ENCODE data around the gene VPS52. TPM values are rescaled to one million over a fixed set of nuclear protein-coding genes. Genes with fewer than 3 reads are reported as not detected.

VPS52 gene
- total and polyA plus RNA-seq, 9 of the 15 experiments (the other 6 are each of a cell fraction or from before 2014, with no cell fraction given): 24.4 to 103 (median 40.2) TPM

- Histone ChIP-seq H3K27me3 (ENCODE audit: control insufficient read depth in 2 of 2, insufficient read depth in 2 of 2, low read length in 2 of 2) (peaks cover 0 to 2% of the 10 kb centered on the region in 2 experiments; a peak in 2 of 5 replicates), H3K4me3 (no peak overlapping the region), H3K4me1 (replicated peaks in 1 of 2; ENCODE audit: control insufficient read depth in 2 of 2, insufficient read depth in 2 of 2, low read length in 2 of 2) (peaks cover 4 to 39% of the 10 kb centered on the region in 2 experiments; a peak in 2 of 5 replicates), H2AFZ (ENCODE audit: low read depth, low read length) (no peak overlapping the region), H3K9me1 (ENCODE audit: control insufficient read depth, insufficient read depth, low read length) (no peaks in the 10 kb centered on the region), H3K9ac (ENCODE audit: insufficient read depth in 1 of 2, low read depth in 2 of 2, low read length in 2 of 2) (peak overlapping the region in 1 of 2 experiments; percentile 69; a peak in 2 of 4 replicates), H3K27ac (ENCODE audit: extremely low read depth, low read depth, low read length) (no peak overlapping the region), H3K9me3 (replicated peaks; ENCODE audit: control insufficient read depth, insufficient read depth, low read depth, low read length) (no peaks in the 10 kb centered on the region), H3K36me3 (ENCODE audit: control insufficient read depth, insufficient read depth, low read length) (peaks cover 28% of the 10 kb centered on the region; the same call in 2 of the 3 replicates), H4K20me1 (replicated peaks; ENCODE audit: control insufficient read depth, insufficient read depth, low read length) (no peaks in the 10 kb centered on the region), H3K4me2 (ENCODE audit: insufficient read depth, low read length) (no peak overlapping the region), H3K79me2 (ENCODE audit: control insufficient read depth, insufficient read depth, low read length) (peaks cover 11% of the 10 kb centered on the region)
- WGBS (ENCODE audit: insufficient coverage, low coverage, missing lambda C conversion rate): 56% methylated on average over 6 of the region's 6 CpGs
- ATAC-seq: no peak
- no peak for FAIRE-seq
- ChIA-PET CTCF (ENCODE audit: low intra/inter-chr PET ratio) (no interaction called here), POLR2A (interaction anchor here (0.6 to 1.2 kb wide), 4 partner anchors 20 to 72 kb away, joined by 3 to 4 read pairs (median 4); no protein-coding TSS in a partner anchor)
- no peak for DNase-seq (ENCODE audit: extremely low read depth in 1 of 4, low spot score in 3 of 4)
- intact Hi-C loops (cut with micrococcal nuclease): no loop called here
- no TSS peak for BruUV-seq (replicated peaks)
- in situ Hi-C loops (cut with MboI): no loop called here
- 0 out of 2 replicates have a peak, but pooled peaks have one; percentile 58 for TF ChIP-seq POLR2A (conservative IDR thresholded peaks at IDR 0.05)
- TF ChIP-seq POLR2G (IDR thresholded peaks at IDR 0.05; ENCODE audit: low read depth, low read length): no peak
- TF ChIP-seq POLR2AphosphoS5 (IDR thresholded peaks at IDR 0.05; ENCODE audit: control insufficient read depth, insufficient read depth, low read depth, low read length): 0 out of 2 replicates have a peak, but pooled peaks have one; percentile 14
Observed at GRCh38 chr6:33212857-33213165, 58.9 kb downstream of the VPS52 start.

GRCh38 chr6:33211666-33212422, 59.8 kb downstream of the VPS52 start:
- Histone ChIP-seq H4K20me1 (replicated peaks; ENCODE audit: control insufficient read depth, insufficient read depth, low read length) (no peaks in the 10 kb centered on the region), H2AFZ (ENCODE audit: low read depth, low read length) (no peak overlapping the region), H3K9me1 (ENCODE audit: control insufficient read depth, insufficient read depth, low read length) (no peaks in the 10 kb centered on the region), H3K79me2 (ENCODE audit: control insufficient read depth, insufficient read depth, low read length) (peaks cover 17% of the 10 kb centered on the region), H3K27ac (ENCODE audit: extremely low read depth, low read depth, low read length) (no peak overlapping the region), H3K4me1 (replicated peaks in 1 of 2; ENCODE audit: control insufficient read depth in 2 of 2, insufficient read depth in 2 of 2, low read length in 2 of 2) (peaks cover 5 to 48% of the 10 kb centered on the region in 2 experiments; a peak in 4 of 5 replicates), H3K36me3 (ENCODE audit: control insufficient read depth, insufficient read depth, low read length) (peaks cover 28% of the 10 kb centered on the region; the same call in 2 of the 3 replicates), H3K9ac (ENCODE audit: insufficient read depth in 1 of 2, low read depth in 2 of 2, low read length in 2 of 2) (no peak overlapping the region), H3K4me2 (ENCODE audit: insufficient read depth, low read length) (no peak overlapping the region), H3K4me3 (no peak overlapping the region), H3K27me3 (ENCODE audit: control insufficient read depth in 2 of 2, insufficient read depth in 2 of 2, low read length in 2 of 2) (no peaks in the 10 kb centered on the region; a peak in 1 of 5 replicates), H3K9me3 (replicated peaks; ENCODE audit: control insufficient read depth, insufficient read depth, low read depth, low read length) (no peaks in the 10 kb centered on the region)
- BruUV-seq (replicated peaks): no TSS peak
- FAIRE-seq (no peak), DNase-seq (ENCODE audit: extremely low read depth in 1 of 4, low spot score in 3 of 4) (peak; percentile 54 to 67 (median 63)), ATAC-seq (peak; percentile 48)
- intact Hi-C loops (cut with micrococcal nuclease): no loop called here
- in situ Hi-C loops (cut with MboI): no loop called here
- 69% methylated on average over 15 of the region's 18 CpGs for WGBS (ENCODE audit: insufficient coverage, low coverage, missing lambda C conversion rate)
- POLR2A ChIA-PET: interaction anchor here (0.6 to 1.4 kb wide), 4 partner anchors 9 to 240 kb away, joined by 3 to 9 read pairs (median 4); no protein-coding TSS in a partner anchor
- CTCF ChIA-PET (ENCODE audit: low intra/inter-chr PET ratio): no interaction called here
- TF ChIP-seq HDAC1 (IDR thresholded peaks at IDR 0.05) (0 out of 4 replicates have a peak, but pooled peaks of 1 of the 2 experiments have one; percentile 13), PTBP1 (IDR thresholded peaks at IDR 0.05; ENCODE audit: low read depth, low read length) (0 out of 2 replicates have a peak, but pooled peaks have one; percentile 71), ZBTB1 (CRISPR knock-in tag; IDR thresholded peaks at IDR 0.05; ENCODE audit: borderline replicate concordance, low read depth) (no peak), CTCFL (IDR thresholded peaks at IDR 0.05; ENCODE audit: borderline replicate concordance, insufficient read depth, low read depth, low read length, poor library complexity, severe bottlenecking) (peak; percentile 93), SUPT5H (IDR thresholded peaks at IDR 0.05) (peak; percentile 35; the same call in 1 of the 2 replicates), RBM34 (IDR thresholded peaks at IDR 0.05; ENCODE audit: borderline replicate concordance, insufficient read depth, low read length) (no peak), LARP7 (IDR thresholded peaks at IDR 0.05) (0 out of 2 replicates have a peak, but pooled peaks have one; percentile 25), POLR2B (IDR thresholded peaks at IDR 0.05; ENCODE audit: low read depth, partially characterized antibody) (peak; percentile 26), POLR2A (conservative IDR thresholded peaks at IDR 0.05) (peak; percentile 36), SIN3B (IDR thresholded peaks at IDR 0.05; ENCODE audit: low read depth) (no peak), MAZ (CRISPR knock-in tag; conservative IDR thresholded peaks at IDR 0.05 in 1 of 2, IDR thresholded peaks at IDR 0.05 in 1 of 2) (0 out of 4 replicates have a peak, but pooled peaks of 1 of the 2 experiments have one; percentile 24)
